Measurements from ENCODE around the gene ASIC4.

- TF ChIP-seq CTCF (IDR thresholded peaks at IDR 0.05 in 2 of 3, conservative IDR thresholded peaks at IDR 0.05 in 1 of 3; ENCODE audit: borderline replicate concordance in 1 of 3, insufficient read depth in 1 of 3, low read depth in 2 of 3, low read length in 2 of 3) (no peak), MAX (IDR thresholded peaks at IDR 0.05) (no peak), YY1 (IDR thresholded peaks at IDR 0.05; ENCODE audit: extremely low read depth, insufficient replicate concordance, low read depth, low read length) (no peak), POLR2AphosphoS5 (IDR thresholded peaks at IDR 0.05; ENCODE audit: low read depth, low read length) (no peak), POLR2A (IDR thresholded peaks at IDR 0.05; ENCODE audit: borderline replicate concordance, extremely low read depth, insufficient read depth, insufficient read length) (no peak), SP1 (IDR thresholded peaks at IDR 0.05; ENCODE audit: low read depth) (no peak), EZH2phosphoT487 (IDR thresholded peaks at IDR 0.05; ENCODE audit: borderline replicate concordance) (no peak), CEBPB (IDR thresholded peaks at IDR 0.05; ENCODE audit: low read depth) (no peak), FOSL1 (IDR thresholded peaks at IDR 0.05; ENCODE audit: low read depth) (no peak), EZH2 (IDR thresholded peaks at IDR 0.05) (no peak), RAD21 (IDR thresholded peaks at IDR 0.05; ENCODE audit: low read depth) (no peak), JUND (IDR thresholded peaks at IDR 0.05) (no peak), REST (IDR thresholded peaks at IDR 0.05; ENCODE audit: low read depth) (no peak), EGR1 (IDR thresholded peaks at IDR 0.05; ENCODE audit: low read depth) (no peak)
Observed at GRCh38 chr2:219533930-219534661, 19.8 kb downstream of the ASIC4 start.
